Heart left ventricle (tissue), 13 donors: ENCODE measurements around the gene TRERF1.

Experiments
- CTCF ChIP-seq, 12 donors: fragments of 200-600 bp; sonication (generic) in 4 of 12; IDR thresholded peaks; one replicate each; pipeline versions ENCODE4 v1.5.0 to v1.8.0; 2018 to 2022; ENCODE audit warnings: antibody characterized with exemption in 12 of 12, mild to moderate bottlenecking in 5 of 12
- POLR2A ChIP-seq, 2 donors: fragments of 450-650 bp; IDR thresholded peaks; one replicate each; pipeline ENCODE4 v1.6.1; 2017; ENCODE audit warnings: antibody characterized with exemption in 2 of 2, mild to moderate bottlenecking in 2 of 2, moderate library complexity in 2 of 2
- donor health status: ischemic (EF 13 %, LVEDD 7.1; RV severe dilation, severe dysfunction).
- donor health status: DM: no; HTN: yes; CAD: no.
- donor health status: DM: no; HTN: no; CAD: no.
- donor health status: ischemic (EF 25% LVEDD 6.9; RV normal size, moderate dysfunction).
- donor health status: ischemic (EF 25% LVEDD 5.7; RV mildly dilated, moderate dysfunction).
- donor health status: ischemic (EF 35%, LVEDD 5.7; RV mildly dilated, moderate dysfunction).
- donor health status: nonischemic (EF 11% LVEDD 7.7; RV severe dilation, severe dysfunction).
- donor health status: DM: yes; HTN: yes; CAD: no.
- donor health status: PGD.
- donor health status: ischemic (EF 29% LVEDD 5.4; RV normal size, mild dysfunction).
- donor health status: nonischemic (EF 23%, LVEDD 6.1; RV moderate dilation, normal function).

GRCh38 chr6:42271834-42272805, 179.6 kb downstream of the TRERF1 start:
- TF ChIP-seq CTCF (IDR thresholded peaks at IDR 0.05) (no peak), POLR2A (IDR thresholded peaks at IDR 0.05) (no peak)
